OCI-LY7 (cell line): ENCODE measurements around the gene CDON. TPM values are rescaled to one million over a fixed set of nuclear protein-coding genes. Genes with fewer than 3 reads are reported as not detected.
"Not testable (repeated sequence)": the region's sequence is repeated elsewhere in the genome, so short reads cannot be mapped to it uniquely, and the experiment has no call there.

ENCODE experiments used
- BruUV-seq: library from RNA; stranded (reverse); fragments of 400-500 nt; replicated peaks from 2 replicates; lab custom pipeline; 2021; lab: Mats Ljungman, UMichigan
- CTCF ChIA-PET: fragments of 300-600 bp; sonication (Branson Sonifier 250); formaldehyde crosslinking; loops from one replicate; lab custom pipeline; 2022; ENCODE audit warnings: antibody characterized with exemption; ENCODE audit not compliant: unreplicated experiment; lab: Charles Lee
- POLR2A ChIA-PET: fragments of 300-600 bp; sonication (Branson Sonifier 250); formaldehyde crosslinking; loops from one replicate; lab custom pipeline; 2022; ENCODE audit warnings: antibody characterized with exemption; lab: Charles Lee
- DNase-seq: peaks from one replicate; pipeline ENCODE4 v3.0.0-alpha.2; 2015; ENCODE audit warnings: low spot score
- H2AFZ ChIP-seq: fragments of 200-600 bp; sonication (generic), shearing (Covaris generic); 2 replicates; pipeline ENCODE4 v1.6.1; 2014; ENCODE audit warnings: mild to moderate bottlenecking, antibody characterized with exemption, low read length, moderate library complexity
- H3K27ac ChIP-seq: fragments of 200-600 bp; sonication (generic); 2 replicates; pipeline ENCODE4 v1.5.1; 2014; ENCODE audit warnings: mixed run types, low read depth, mild to moderate bottlenecking, moderate library complexity, low read length, inconsistent platforms; ENCODE audit not compliant: poor library complexity, severe bottlenecking
- H3K36me3 ChIP-seq: fragments of 200-600 bp; sonication (generic); 2 replicates; pipeline ENCODE4 v1.6.1; 2014; ENCODE audit warnings: mild to moderate bottlenecking, antibody characterized with exemption, low read length, moderate library complexity, mixed read lengths; ENCODE audit not compliant: insufficient read depth
- H3K4me1 ChIP-seq: fragments of 200-600 bp; sonication (generic); 2 replicates; pipeline ENCODE4 v1.5.1; 2014; ENCODE audit warnings: mild to moderate bottlenecking, low read length; ENCODE audit not compliant: insufficient read depth, poor library complexity, severe bottlenecking
- H3K4me2 ChIP-seq: fragments of 200-600 bp; sonication (generic); 2 replicates; pipeline ENCODE4 v1.6.1; 2014; ENCODE audit warnings: mild to moderate bottlenecking, low read length
- H3K4me3 ChIP-seq: fragments of 200-600 bp; sonication (generic); 2 replicates; pipeline ENCODE4 v1.5.1; 2014; ENCODE audit warnings: mild to moderate bottlenecking, low read depth, low read length; ENCODE audit not compliant: poor library complexity, severe bottlenecking
- H3K79me2 ChIP-seq: fragments of 200-600 bp; sonication (generic); 2 replicates; pipeline ENCODE4 v1.6.1; 2016; ENCODE audit warnings: low read depth, mild to moderate bottlenecking, low read length, moderate library complexity, mixed read lengths; ENCODE audit not compliant: insufficient read depth
- H3K9me2 ChIP-seq: fragments of 200-600 bp; sonication (generic); 2 replicates; pipeline ENCODE4 v1.6.1; 2016; ENCODE audit warnings: mild to moderate bottlenecking, low read length, mixed read lengths; ENCODE audit not compliant: insufficient read depth
- H3K9me3 ChIP-seq: fragments of 200-600 bp; sonication (generic); 2 replicates; pipeline ENCODE4 v1.6.1; 2014; ENCODE audit warnings: mild to moderate bottlenecking, mixed run types, low read length, mixed read lengths
- H4K20me1 ChIP-seq: fragments of 200-600 bp; sonication (generic); 2 replicates; pipeline ENCODE4 v1.6.1; 2014; ENCODE audit warnings: mild to moderate bottlenecking, antibody characterized with exemption, low read length, moderate library complexity, mixed read lengths; ENCODE audit not compliant: insufficient read depth
- CTCF ChIP-seq: fragments of 200-600 bp; sonication (generic); conservative IDR thresholded peaks from 2 replicates; pipeline ENCODE4 v1.5.1; 2014; ENCODE audit warnings: mild to moderate bottlenecking, antibody characterized with exemption, low read length, moderate library complexity, mixed read lengths
- EZH2phosphoT487 ChIP-seq: fragments of 200-600 bp; sonication (generic); IDR thresholded peaks from 2 replicates; pipeline ENCODE4 v1.6.1; 2018; ENCODE audit warnings: low read depth, borderline replicate concordance, mild to moderate bottlenecking, mixed run types, antibody characterized with exemption, low read length, moderate library complexity, mixed read lengths
- intact Hi-C: fragments of 100-400 bp; cut with micrococcal nuclease; formaldehyde crosslinking; loops from one replicate; pipeline ENCODE4 v1.10.0; 2022; ENCODE audit not compliant: unreplicated experiment
- total RNA-seq, 2 experiments: library from RNA; depleted of rRNA in 1 of 2; stranded (reverse); fragments of >200 nt in 1 of 2; shearing (Covaris generic) in 1 of 2; gene quantifications; 2 replicates each; pipeline ENCODE4 v1.2.3, GENCODE V29; 2014 to 2022

The CDON gene
- total RNA-seq, 2 experiments from 2014 or later: 1.5 to 2.5 TPM

DNA sequence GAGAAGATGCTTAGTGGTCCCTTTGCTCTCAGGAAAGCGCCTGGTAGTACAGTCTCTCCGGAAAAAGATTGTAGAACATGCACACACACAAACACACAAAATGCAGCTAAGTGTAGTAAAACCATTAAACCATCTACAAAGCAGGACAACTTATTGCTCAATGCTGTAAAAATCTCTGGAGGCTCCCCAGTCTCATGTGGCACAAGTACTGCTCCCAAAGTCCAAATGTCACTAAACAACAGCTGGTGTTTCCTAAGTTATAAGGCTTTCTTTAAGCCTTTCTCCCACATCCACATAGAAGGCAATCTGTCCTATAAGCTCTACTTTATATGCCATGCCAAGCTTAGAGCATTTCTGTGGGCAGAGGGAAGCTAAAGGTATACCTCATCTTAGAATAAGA, 32.9 kb downstream of the CDON start:
- CTCF ChIA-PET: no interaction called here
- Histone ChIP-seq H3K4me2 (no peak overlapping the region), H3K4me1 (no peaks in the 10 kb centered on the region), H3K27ac (no peak overlapping the region), H3K9me3 (no peaks in the 10 kb centered on the region), H4K20me1 (no peaks in the 10 kb centered on the region), H2AFZ (no peak overlapping the region), H3K36me3 (no peaks in the 10 kb centered on the region), H3K79me2 (no peaks in the 10 kb centered on the region), H3K4me3 (no peak overlapping the region), H3K9me2 (no peaks in the 10 kb centered on the region)
- no peak for DNase-seq
- BruUV-seq: no TSS peak
- TF ChIP-seq CTCF (no peak), EZH2phosphoT487 (no peak)
- POLR2A ChIA-PET: interaction anchor here (1.2 kb wide), 1 partner anchor 10 kb away, joined by 3 read pairs; no protein-coding TSS in a partner anchor
- intact Hi-C loops: no loop called here

GRCh38 chr11:126029237-126029636, 33.4 kb downstream of the CDON start:
- no peak overlapping the region for H3K4me3 ChIP-seq
- POLR2A ChIA-PET: interaction anchor here (1.2 kb wide), 1 partner anchor 10 kb away, joined by 3 read pairs; no protein-coding TSS in a partner anchor
- no peak for TF ChIP-seq CTCF
- no peak for TF ChIP-seq EZH2phosphoT487
- intact Hi-C loops: no loop called here
- no peak overlapping the region for H3K4me2 ChIP-seq
- BruUV-seq: no TSS peak
- no peak overlapping the region for H2AFZ ChIP-seq
- H3K4me1 ChIP-seq: no peaks in the 10 kb centered on the region
- H3K79me2 ChIP-seq: no peaks in the 10 kb centered on the region
- H3K9me3 ChIP-seq: no peaks in the 10 kb centered on the region
- H3K9me2 ChIP-seq: no peaks in the 10 kb centered on the region
- CTCF ChIA-PET: no interaction called here
- no peaks in the 10 kb centered on the region for H4K20me1 ChIP-seq
- H3K36me3 ChIP-seq: no peaks in the 10 kb centered on the region
- H3K27ac ChIP-seq: no peak overlapping the region
- no peak for DNase-seq

DNA sequence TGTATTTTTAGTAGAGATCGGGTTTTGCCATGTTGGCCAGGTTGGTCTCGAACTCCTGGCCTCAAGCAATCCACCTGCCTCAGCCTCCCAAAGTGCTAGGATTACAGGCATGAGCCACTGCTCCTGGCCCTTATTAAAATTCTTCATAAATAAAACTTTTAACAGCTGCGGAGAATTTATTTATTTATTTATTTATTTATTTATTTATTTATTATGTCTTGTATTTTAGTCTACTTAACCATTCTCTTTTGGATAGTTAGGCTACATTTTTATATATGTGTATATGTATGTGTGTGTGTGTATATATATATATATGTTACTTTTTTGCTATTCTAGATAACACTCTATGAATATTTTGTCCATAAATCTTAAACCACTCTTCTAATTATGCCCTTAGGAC, 34.1 kb downstream of the CDON start:
- H3K4me2 ChIP-seq, H3K4me3 ChIP-seq, intact Hi-C loops, H4K20me1 ChIP-seq, POLR2A ChIA-PET, H3K9me2 ChIP-seq, H3K79me2 ChIP-seq, H3K27ac ChIP-seq, H2AFZ ChIP-seq, H3K36me3 ChIP-seq, H3K9me3 ChIP-seq, H3K4me1 ChIP-seq, DNase-seq, CTCF ChIA-PET, BruUV-seq: not testable (repeated sequence)
